Gastrocnemius medialis (tissue), 4 donors: ENCODE data around the gene STON2.

ENCODE experiments used
- CTCF ChIP-seq, 5 experiments: fragments of 450-650 bp in 3 of 5; fragments of 200-600 bp in 2 of 5; sonication (generic) in 2 of 5; IDR thresholded peaks in 4 of 5; conservative IDR thresholded peaks in 1 of 5; 1 replicate in 4 of 5; 2 replicates in 1 of 5; pipeline ENCODE4 v1.5.1; 2016 to 2019; ENCODE audit warnings: antibody characterized with exemption in 5 of 5, mild to moderate bottlenecking in 3 of 5, moderate library complexity in 3 of 5
- POLR2A ChIP-seq, 2 donors: fragments of 450-650 bp; IDR thresholded peaks; one replicate each; pipeline ENCODE4 v1.6.1; 2017; ENCODE audit warnings: antibody characterized with exemption in 2 of 2, mild to moderate bottlenecking in 2 of 2, moderate library complexity in 2 of 2

- TF ChIP-seq POLR2A (IDR thresholded peaks at IDR 0.05) (no peak), CTCF (IDR thresholded peaks at IDR 0.05 in 4 of 5, conservative IDR thresholded peaks at IDR 0.05 in 1 of 5) (no peak)
Measured at GRCh38 chr14:81313775-81314429, 86.2 kb downstream of the STON2 start.
